Lung (tissue), 12 donors: ENCODE data around the gene NR5A2. TPM values are rescaled to one million over a fixed set of nuclear protein-coding genes. Genes with fewer than 3 reads are reported as not detected.
A peak's percentile ranks its signal among the peaks of the same experiment; 100 is the strongest.

ENCODE experiments used
- ATAC-seq: fragments of 200-7000 bp; cut with Tn5 transposase; one replicate; pipeline ENCODE4 v1.9.1; 2020; ENCODE audit warnings: moderate number of reproducible peaks; ENCODE audit not compliant: insufficient read depth, low FRiP score
- DNase-seq, 3 donors: peaks; one replicate each; pipeline ENCODE4 v3.0.0-alpha.2; 2013 to 2017
- H3K27ac ChIP-seq, 2 donors: one replicate each; pipeline ENCODE4 v1.5.1; 2013; ENCODE audit warnings: mild to moderate bottlenecking in 2 of 2, moderate library complexity in 2 of 2, control low read depth in 1 of 2, inconsistent platforms in 1 of 2, low read depth in 1 of 2, low read length in 1 of 2
- H3K27me3 ChIP-seq, 3 donors: one replicate each; pipeline ENCODE4 v1.5.1; 2013; ENCODE audit warnings: low read length in 2 of 3; ENCODE audit not compliant: control insufficient read depth in 3 of 3, insufficient read depth in 3 of 3
- H3K36me3 ChIP-seq, 4 donors: one replicate each; pipeline ENCODE4 v1.5.1; 2013; ENCODE audit warnings: low read length in 4 of 4, mild to moderate bottlenecking in 1 of 4, moderate library complexity in 1 of 4; ENCODE audit not compliant: control insufficient read depth in 4 of 4, insufficient read depth in 4 of 4
- H3K4me1 ChIP-seq, 5 donors: one replicate each; pipeline ENCODE4 v1.5.1; 2013; ENCODE audit warnings: low read length in 5 of 5, mild to moderate bottlenecking in 2 of 5, moderate library complexity in 1 of 5; ENCODE audit not compliant: control insufficient read depth in 5 of 5, insufficient read depth in 5 of 5
- H3K4me3 ChIP-seq: one replicate; pipeline ENCODE4 v1.5.1; 2013; ENCODE audit warnings: mild to moderate bottlenecking, control low read depth, moderate library complexity
- H3K9ac ChIP-seq, 2 donors: one replicate each; pipeline ENCODE4 v1.5.1; 2013; ENCODE audit warnings: low read length in 2 of 2, control low read depth in 1 of 2; ENCODE audit not compliant: insufficient read depth in 1 of 2
- H3K9me3 ChIP-seq, 4 donors: one replicate each; pipeline ENCODE4 v1.5.1; 2013; ENCODE audit warnings: low read length in 3 of 4, mild to moderate bottlenecking in 1 of 4, moderate library complexity in 1 of 4; ENCODE audit not compliant: control insufficient read depth in 4 of 4, insufficient read depth in 3 of 4
- WGBS, 2 donors: extraction: QIAGEN DNeasy Blood & Tissue Kit; methylation state at CpG; one replicate each; pipeline ENCODE4 v1.1.7; 2013; 5-methylcytosine and 5-hydroxymethylcytosine counted together
- polyA plus RNA-seq, 2 donors: library from polyadenylated mRNA; stranded (reverse); fragments of 200-250 nt; gene quantifications; one replicate each; pipeline ENCODE4 v1.2.1, GENCODE V29; 2013
- total RNA-seq, 2 donors: library from RNA; depleted of rRNA in 1 of 2; stranded (reverse); fragments of >200 nt in 1 of 2; gene quantifications; one replicate each; pipeline ENCODE4 v1.2.1, GENCODE V29; 2014 to 2021
- TF ChIP-seq, protein P1 (sequence below): IDR thresholded peaks from 2 replicates; pipeline ENCODE4 v1.5.1; 2012; ENCODE audit warnings: mild to moderate bottlenecking; ENCODE audit errors: control extremely low read depth, extremely low read depth
- donor health status: control.
- donor health status: control.
- donor health status: Bipolar disorder and iron deficiency.
- donor health status: healthy.
- donor health status: DM: yes; HTN: yes; CAD: no.

The NR5A2 gene
- total and polyA plus RNA-seq, 4 donors = 1.2 to 8.5 (median 2.6) TPM

DNA sequence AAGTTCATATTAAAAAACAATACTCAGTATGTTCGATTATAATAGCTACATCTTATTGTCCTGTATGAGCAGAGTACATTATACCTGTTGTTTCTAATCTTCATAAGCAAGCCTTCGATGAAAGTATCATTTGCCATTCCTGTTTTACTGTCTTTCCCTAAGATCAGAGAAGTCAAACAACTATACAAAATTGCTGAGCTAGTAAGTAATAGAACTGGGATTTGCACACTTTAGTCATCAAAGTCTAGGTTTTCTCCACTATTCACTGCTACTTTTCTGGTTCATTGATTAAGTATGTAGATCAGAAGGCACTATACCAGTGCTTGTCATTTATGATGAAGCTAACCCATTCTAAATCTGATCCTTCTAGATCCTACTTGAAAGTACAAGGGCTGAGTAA is 108.9 kb downstream of the NR5A2 start:
- Histone ChIP-seq H3K9ac (no peak overlapping the region), H3K27me3 (no peaks in the 10 kb centered on the region), H3K27ac (no peak overlapping the region), H3K9me3 (no peaks in the 10 kb centered on the region), H3K4me3 (no peak overlapping the region), H3K4me1 (peaks cover 0 to 4% (median 0%) of the 10 kb centered on the region in 5 donors), H3K36me3 (no peaks in the 10 kb centered on the region)
- 92 to 97% methylated on average over 2 of the region's 2 CpGs for WGBS, 2 donors
- DNase-seq (no peak), ATAC-seq (no peak)
- TF ChIP-seq, protein P1, sequence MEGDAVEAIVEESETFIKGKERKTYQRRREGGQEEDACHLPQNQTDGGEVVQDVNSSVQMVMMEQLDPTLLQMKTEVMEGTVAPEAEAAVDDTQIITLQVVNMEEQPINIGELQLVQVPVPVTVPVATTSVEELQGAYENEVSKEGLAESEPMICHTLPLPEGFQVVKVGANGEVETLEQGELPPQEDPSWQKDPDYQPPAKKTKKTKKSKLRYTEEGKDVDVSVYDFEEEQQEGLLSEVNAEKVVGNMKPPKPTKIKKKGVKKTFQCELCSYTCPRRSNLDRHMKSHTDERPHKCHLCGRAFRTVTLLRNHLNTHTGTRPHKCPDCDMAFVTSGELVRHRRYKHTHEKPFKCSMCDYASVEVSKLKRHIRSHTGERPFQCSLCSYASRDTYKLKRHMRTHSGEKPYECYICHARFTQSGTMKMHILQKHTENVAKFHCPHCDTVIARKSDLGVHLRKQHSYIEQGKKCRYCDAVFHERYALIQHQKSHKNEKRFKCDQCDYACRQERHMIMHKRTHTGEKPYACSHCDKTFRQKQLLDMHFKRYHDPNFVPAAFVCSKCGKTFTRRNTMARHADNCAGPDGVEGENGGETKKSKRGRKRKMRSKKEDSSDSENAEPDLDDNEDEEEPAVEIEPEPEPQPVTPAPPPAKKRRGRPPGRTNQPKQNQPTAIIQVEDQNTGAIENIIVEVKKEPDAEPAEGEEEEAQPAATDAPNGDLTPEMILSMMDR = no peak

- TF ChIP-seq, protein P1 = peak; percentile 18
- Histone ChIP-seq H3K27ac (no peak overlapping the region), H3K9ac (no peak overlapping the region), H3K4me3 (no peak overlapping the region), H3K36me3 (no peaks in the 10 kb centered on the region), H3K4me1 (no peaks in the 10 kb centered on the region), H3K27me3 (no peaks in the 10 kb centered on the region), H3K9me3 (no peaks in the 10 kb centered on the region)
- WGBS, 2 donors = 55 to 66% methylated on average over 4 of the region's 4 CpGs
- DNase-seq (peak in 2 of 3 donors; percentile 20 to 34), ATAC-seq (no peak)
These were observed 112.2 kb downstream of the NR5A2 start for GRCh38 chr1:200139661-200140250.

DNA sequence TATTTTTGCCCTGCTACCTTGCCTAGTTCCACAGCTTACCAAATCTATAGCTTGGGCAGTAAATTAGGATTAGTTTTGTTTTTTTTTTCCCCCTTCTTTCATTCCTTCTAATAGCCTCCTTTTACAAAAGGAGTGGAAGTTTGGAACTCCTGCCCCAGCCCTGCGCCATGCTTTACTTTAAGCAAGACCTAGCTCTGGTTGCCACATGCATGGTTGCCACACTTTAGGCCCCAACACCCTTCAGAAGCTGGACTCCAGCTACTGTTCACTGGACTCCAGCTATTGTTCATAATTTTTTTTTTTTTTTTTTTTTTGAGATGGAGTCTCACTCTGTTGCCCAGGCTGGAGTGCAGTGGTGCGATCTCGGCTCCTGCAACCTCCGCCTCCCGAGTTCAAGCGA is 115.8 kb downstream of the NR5A2 start:
- Histone ChIP-seq H3K27me3 (no peaks in the 10 kb centered on the region), H3K36me3 (no peaks in the 10 kb centered on the region), H3K27ac (no peak overlapping the region), H3K9ac (no peak overlapping the region), H3K4me1 (no peaks in the 10 kb centered on the region), H3K4me3 (no peak overlapping the region), H3K9me3 (no peaks in the 10 kb centered on the region)
- ATAC-seq (no peak), DNase-seq (no peak)
- 78 to 79% methylated on average over 6 of the region's 6 CpGs for WGBS, 2 donors
- TF ChIP-seq, protein P1 = no peak

DNA sequence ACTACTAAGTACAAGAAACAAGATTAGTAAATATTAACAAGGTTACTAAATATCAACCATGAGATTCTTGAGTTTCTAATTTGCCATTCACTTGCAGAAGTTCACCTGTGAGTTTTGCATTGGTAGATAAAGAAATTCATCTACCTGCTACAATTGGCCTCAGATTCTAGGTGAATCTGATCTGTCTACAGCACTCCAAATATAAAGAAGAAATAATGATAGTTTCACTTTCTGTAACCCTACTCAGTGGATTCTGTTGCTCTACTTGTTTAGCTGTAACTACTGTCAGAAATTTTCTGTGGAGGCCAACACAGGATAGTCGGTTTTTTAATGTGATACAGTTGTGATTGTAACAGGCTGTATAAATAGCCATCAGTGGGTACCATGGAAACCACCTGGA is 118.6 kb downstream of the NR5A2 start:
- H3K27me3 ChIP-seq = no peaks in the 10 kb centered on the region
- ATAC-seq = no peak
- TF ChIP-seq, protein P1 = no peak
- H3K9ac ChIP-seq = no peak overlapping the region
- no peak overlapping the region for H3K27ac ChIP-seq
- no peak for DNase-seq
- no peaks in the 10 kb centered on the region for H3K4me1 ChIP-seq
- H3K9me3 ChIP-seq = peaks cover 0 to 2% (median 0%) of the 10 kb centered on the region in 4 donors
- H3K4me3 ChIP-seq = no peak overlapping the region
- 36 to 65% methylated on average over 1 of the region's 1 CpG for WGBS, 2 donors
- no peaks in the 10 kb centered on the region for H3K36me3 ChIP-seq
